ENCODE measurements around the gene SHROOM3.

Gene SHROOM3

GRCh38 chr4:76830612-76830963, 395.6 kb downstream of the SHROOM3 start:
- no peak for DNase-seq (ENCODE audit: low read depth)

DNA sequence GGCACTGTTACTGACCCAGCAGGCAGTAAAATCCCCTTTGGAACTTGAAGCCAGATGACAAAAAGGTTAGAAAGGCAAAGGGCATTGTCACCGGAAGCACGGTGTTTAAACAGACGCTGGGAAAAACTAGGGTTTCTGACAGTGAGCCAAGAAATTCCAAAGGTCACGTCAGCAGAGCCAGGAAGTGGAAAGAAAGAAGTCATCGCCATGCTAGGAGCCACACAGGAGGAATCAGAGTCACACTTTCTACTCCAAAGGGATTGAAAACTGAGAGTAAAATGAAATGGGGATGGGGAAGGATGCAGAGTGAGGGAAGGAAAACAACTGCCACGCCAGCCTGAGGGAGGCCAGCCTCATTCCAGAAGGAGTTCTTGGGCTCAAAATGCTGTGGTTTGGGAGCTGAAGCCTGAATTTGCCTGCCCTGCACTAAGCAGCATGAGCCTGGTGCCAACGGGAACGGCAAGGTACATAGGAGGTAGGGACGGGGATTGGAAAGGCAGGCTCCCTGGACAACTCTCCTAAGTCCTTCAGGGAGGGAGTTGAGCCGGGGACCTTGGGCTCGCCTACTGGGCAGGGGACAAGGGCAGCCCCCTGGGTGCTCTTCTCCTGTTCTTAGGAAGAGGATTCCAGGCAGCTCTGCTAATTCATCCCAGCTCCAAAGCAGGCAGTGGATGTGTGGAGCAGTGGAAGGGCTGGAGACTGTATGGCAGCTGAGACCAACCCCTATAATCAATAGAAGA, 396.1 kb downstream of the SHROOM3 start:
- DNase-seq (ENCODE audit: low read depth) = no peak

GRCh38 chr4:76831711-76832373, 396.8 kb downstream of the SHROOM3 start:
- DNase-seq (ENCODE audit: low read depth) = no peak

Data from stimulated activated CD8-positive, alpha-beta memory T cell treated with anti-CD3 and anti-CD28 coated beads, Interleukin-4, amount 100 ng/mL, for 24 hours (primary cell).